Activated CD4-positive, alpha-beta T cell treated with anti-CD3 and anti-CD28 coated beads, Interleukin-2, Interleukin-4, amounts not matched to agents 100 ng/mL and 50 ng/mL, durations not matched to agents 16 hours and 8 hours (primary cell): ENCODE measurements around the gene LAMA4.

Source experiments
- DNase-seq: peaks from one replicate; pipeline ENCODE4 v3.0.0-alpha.2; 2020; ENCODE audit warnings: low spot score

LAMA4 gene

GRCh38 chr6:112081569-112081968 lies 172.8 kb downstream of the LAMA4 start:
- no peak for DNase-seq

- no peak for DNase-seq
These were observed 187.8 kb downstream of the LAMA4 start for GRCh38 chr6:112066606-112067005.

- no peak for DNase-seq
These were observed 188.9 kb downstream of the LAMA4 start for GRCh38 chr6:112065426-112065986.

GRCh38 chr6:112062966-112063365 lies 191.4 kb downstream of the LAMA4 start:
- no peak for DNase-seq

- no peak for DNase-seq
These were observed 192.8 kb downstream of the LAMA4 start for GRCh38 chr6:112061605-112062004.
